MCF 10A (cell line): ENCODE measurements around the gene FEZF1. TPM values are rescaled to one million over a fixed set of nuclear protein-coding genes. Genes with fewer than 3 reads are reported as not detected.

Experiments
- BruUV-seq: library from RNA; stranded (reverse); fragments of 400-500 nt; replicated peaks from 2 replicates; lab custom pipeline; 2021; lab: Mats Ljungman, UMichigan
- CTCF ChIA-PET: fragments of 300-600 bp; sonication (Branson Sonifier 250); formaldehyde crosslinking; extraction: SDS; loops from one replicate; lab custom pipeline; 2021; ENCODE audit warnings: antibody characterized with exemption, inconsistent platforms; lab: Yijun Ruan, JAX
- POLR2A ChIA-PET: fragments of 300-600, 350-650 bp; sonication (Branson Sonifier 250); formaldehyde crosslinking; extraction: SDS; loops from one replicate; lab custom pipeline; 2020; ENCODE audit warnings: antibody characterized with exemption, inconsistent platforms; lab: Yijun Ruan, JAX
- DNase-seq: peaks from one replicate; pipeline ENCODE4 v3.0.0-alpha.2; 2018; ENCODE audit not compliant: unreplicated experiment
- H3K27ac Mint-ChIP-seq: one replicate; pipeline ENCODE4 v1.8.0; 2022; ENCODE audit warnings: mild to moderate bottlenecking, low read depth, mixed read lengths; ENCODE audit not compliant: unreplicated experiment
- H3K27me3 Mint-ChIP-seq: one replicate; pipeline ENCODE4 v1.8.0; 2022; ENCODE audit warnings: mixed read lengths; ENCODE audit not compliant: insufficient read depth, unreplicated experiment
- H3K36me3 Mint-ChIP-seq: one replicate; pipeline ENCODE4 v1.8.0; 2022; ENCODE audit warnings: mild to moderate bottlenecking, moderate library complexity, mixed read lengths; ENCODE audit not compliant: insufficient read depth, unreplicated experiment
- H3K4me1 Mint-ChIP-seq: one replicate; pipeline ENCODE4 v1.8.0; 2022; ENCODE audit warnings: mixed read lengths; ENCODE audit not compliant: insufficient read depth, unreplicated experiment
- H3K4me3 Mint-ChIP-seq: one replicate; pipeline ENCODE4 v1.8.0; 2022; ENCODE audit warnings: mild to moderate bottlenecking, moderate library complexity, mixed read lengths; ENCODE audit not compliant: unreplicated experiment
- H3K9me3 Mint-ChIP-seq: one replicate; pipeline ENCODE4 v1.8.0; 2022; ENCODE audit warnings: mixed read lengths; ENCODE audit not compliant: unreplicated experiment
- CTCF ChIP-seq: fragments of 200-600 bp; IDR thresholded peaks from one replicate; pipeline ENCODE4 v1.8.0; 2022; ENCODE audit warnings: antibody characterized with exemption, mild to moderate bottlenecking; ENCODE audit not compliant: unreplicated experiment
- intact Hi-C: fragments of 100-400 bp; cut with micrococcal nuclease; formaldehyde crosslinking; loops from 2 replicates; pipeline ENCODE4 v1.14.1; 2022
- total RNA-seq: library from RNA; stranded (reverse); gene quantifications from 2 replicates; pipeline ENCODE4 v1.2.3, GENCODE V29; 2022

Gene FEZF1
- total RNA-seq, 1 experiment from 2014 or later = not detected

- Mint-ChIP-seq H3K36me3 (no peaks in the 10 kb centered on the region), H3K27ac (no peak overlapping the region), H3K4me3 (no peak overlapping the region), H3K4me1 (no peaks in the 10 kb centered on the region), H3K9me3 (no peaks in the 10 kb centered on the region), H3K27me3 (no peaks in the 10 kb centered on the region)
- intact Hi-C loops = no loop called here
- no TSS peak for BruUV-seq
- ChIA-PET CTCF (interaction anchor here (0.7 kb wide), 1 partner anchor 904 kb away, joined by 3 read pairs; no protein-coding TSS in a partner anchor), POLR2A (no interaction called here)
- no peak for DNase-seq
- no peak for TF ChIP-seq CTCF
These were observed 39.7 kb upstream of the FEZF1 start for GRCh38 chr7:122344303-122344620.

GRCh38 chr7:122343601-122344302 lies 39.2 kb upstream of the FEZF1 start:
- no peaks in the 10 kb centered on the region for H3K9me3 Mint-ChIP-seq
- DNase-seq = no peak
- no peaks in the 10 kb centered on the region for H3K27me3 Mint-ChIP-seq
- no peak overlapping the region for H3K27ac Mint-ChIP-seq
- intact Hi-C loops = no loop called here
- no peaks in the 10 kb centered on the region for H3K36me3 Mint-ChIP-seq
- ChIA-PET CTCF (no interaction called here), POLR2A (no interaction called here)
- TF ChIP-seq CTCF = no peak
- no TSS peak for BruUV-seq
- no peak overlapping the region for H3K4me3 Mint-ChIP-seq
- H3K4me1 Mint-ChIP-seq = no peaks in the 10 kb centered on the region

GRCh38 chr7:122340427-122340826 lies 35.9 kb upstream of the FEZF1 start:
- Mint-ChIP-seq H3K4me3 (no peak overlapping the region), H3K27ac (no peak overlapping the region), H3K36me3 (no peaks in the 10 kb centered on the region), H3K27me3 (no peaks in the 10 kb centered on the region), H3K9me3 (no peaks in the 10 kb centered on the region), H3K4me1 (no peaks in the 10 kb centered on the region)
- no peak for TF ChIP-seq CTCF
- no TSS peak for BruUV-seq
- ChIA-PET POLR2A (no interaction called here), CTCF (interaction anchor here (1.1 kb wide), 1 partner anchor 120 kb away, joined by 5 read pairs; no protein-coding TSS in a partner anchor)
- DNase-seq = no peak
- intact Hi-C loops = no loop called here

GRCh38 chr7:122339145-122339904 lies 34.8 kb upstream of the FEZF1 start:
- ChIA-PET POLR2A (no interaction called here), CTCF (no interaction called here)
- DNase-seq = no peak
- Mint-ChIP-seq H3K4me1 (no peaks in the 10 kb centered on the region), H3K36me3 (no peaks in the 10 kb centered on the region), H3K9me3 (no peaks in the 10 kb centered on the region), H3K27ac (no peak overlapping the region), H3K27me3 (no peaks in the 10 kb centered on the region), H3K4me3 (no peak overlapping the region)
- TF ChIP-seq CTCF = no peak
- BruUV-seq = no TSS peak
- intact Hi-C loops = no loop called here
